Keratinocyte (primary cell): ENCODE data around the gene ACKR3.

Source experiments
- CTCF ChIP-seq, 3 experiments: IDR thresholded peaks in 1 of 3; conservative IDR thresholded peaks in 1 of 3; optimal IDR thresholded peaks in 1 of 3; 2 replicates in 2 of 3; 3 replicates in 1 of 3; pipeline versions ENCODE3 to v1.5.1; 2011; ENCODE audit warnings: low read length in 3 of 3, mild to moderate bottlenecking in 3 of 3, moderate library complexity in 2 of 3, control low read depth in 1 of 3, inconsistent platforms in 1 of 3; ENCODE audit not compliant: insufficient read depth in 2 of 3; ENCODE audit errors: extremely low read depth in 1 of 3
- EZH2 ChIP-seq: IDR thresholded peaks from one replicate; pipeline ENCODE4 v1.6.1; 2012; ENCODE audit warnings: inconsistent platforms, mild to moderate bottlenecking, low read length, moderate library complexity

- TF ChIP-seq CTCF (optimal IDR thresholded peaks at IDR 0.05 in 1 of 3, IDR thresholded peaks at IDR 0.05 in 1 of 3, conservative IDR thresholded peaks at IDR 0.05 in 1 of 3; ENCODE audit: extremely low read depth in 1 of 3, insufficient read depth in 2 of 3, low read length in 3 of 3) (no peak), EZH2 (no peak)
These were observed 38.5 kb downstream of the ACKR3 start for GRCh38 chr2:236608188-236608525.
